ENCODE data around the gene TTN.
A peak's percentile ranks its signal among the peaks of the same experiment; 100 is the strongest.
"Not testable (repeated sequence)": the region's sequence is repeated elsewhere in the genome, so short reads cannot be mapped to it uniquely, and the experiment has no call there.

The TTN gene

GRCh38 chr2:178530625-178531142, 276.5 kb downstream of the TTN start:
- TF ChIP-seq CTCF (conservative IDR thresholded peaks at IDR 0.05; ENCODE audit: control insufficient read depth, insufficient read depth, low read depth, low read length): no peak
- DNase-seq (ENCODE audit: low read depth): peak; percentile 8
- no peak overlapping the region for H3K4me3 ChIP-seq (ENCODE audit: control insufficient read depth, low read depth, low read length)

GRCh38 chr2:178530131-178530530, 277.1 kb downstream of the TTN start:
- no peak overlapping the region for H3K4me3 ChIP-seq (ENCODE audit: control insufficient read depth, low read depth, low read length)
- TF ChIP-seq CTCF (conservative IDR thresholded peaks at IDR 0.05; ENCODE audit: control insufficient read depth, insufficient read depth, low read depth, low read length): no peak
- DNase-seq (ENCODE audit: low read depth): no peak

- DNase-seq (ENCODE audit: low read depth): no peak
- TF ChIP-seq CTCF (conservative IDR thresholded peaks at IDR 0.05; ENCODE audit: control insufficient read depth, insufficient read depth, low read depth, low read length): no peak
- H3K4me3 ChIP-seq (ENCODE audit: control insufficient read depth, low read depth, low read length): no peak overlapping the region
These were observed 278.0 kb downstream of the TTN start for GRCh38 chr2:178529194-178529593.

- H3K4me3 ChIP-seq (ENCODE audit: control insufficient read depth, low read depth, low read length): no peak overlapping the region
- DNase-seq (ENCODE audit: low read depth): no peak
- TF ChIP-seq CTCF (conservative IDR thresholded peaks at IDR 0.05; ENCODE audit: control insufficient read depth, insufficient read depth, low read depth, low read length): no peak
These were observed 278.6 kb downstream of the TTN start for GRCh38 chr2:178528647-178529046.

GRCh38 chr2:178527592-178527991, 279.6 kb downstream of the TTN start:
- DNase-seq (ENCODE audit: low read depth): no peak
- no peak overlapping the region for H3K4me3 ChIP-seq (ENCODE audit: control insufficient read depth, low read depth, low read length)
- TF ChIP-seq CTCF (conservative IDR thresholded peaks at IDR 0.05; ENCODE audit: control insufficient read depth, insufficient read depth, low read depth, low read length): no peak

- DNase-seq (ENCODE audit: low read depth): no peak
- TF ChIP-seq CTCF (conservative IDR thresholded peaks at IDR 0.05; ENCODE audit: control insufficient read depth, insufficient read depth, low read depth, low read length): no peak
- no peak overlapping the region for H3K4me3 ChIP-seq (ENCODE audit: control insufficient read depth, low read depth, low read length)
These were observed 281.0 kb downstream of the TTN start for GRCh38 chr2:178526256-178526655.

- not testable (repeated sequence) for H3K4me3 ChIP-seq (ENCODE audit: control insufficient read depth, low read depth, low read length); DNase-seq (ENCODE audit: low read depth)
These were observed 281.8 kb downstream of the TTN start for GRCh38 chr2:178525460-178525859.

- DNase-seq (ENCODE audit: low read depth); H3K4me3 ChIP-seq (ENCODE audit: control insufficient read depth, low read depth, low read length): not testable (repeated sequence)
These were observed 282.2 kb downstream of the TTN start for GRCh38 chr2:178525010-178525409.

Data from fibroblast of mammary gland (primary cell).